Cardiac fibroblast (primary cell): ENCODE measurements around the gene STEAP1B.
A peak's percentile ranks its signal among the peaks of the same experiment; 100 is the strongest.

Experiments
- DNase-seq, 2 donors: peaks; one replicate each; pipeline versions ENCODE4 v3.0.0 to v3.0.0-alpha.2; 2010; ENCODE audit warnings: low read depth in 2 of 2
- H3K4me3 ChIP-seq, 2 donors: replicated peaks in 1 of 2; 1 replicate in 1 of 2; 2 replicates in 1 of 2; pipeline ENCODE4 v1.5.1; 2011; ENCODE audit warnings: low read depth in 2 of 2, low read length in 2 of 2, mild to moderate bottlenecking in 2 of 2, moderate library complexity in 1 of 2
- CTCF ChIP-seq: IDR thresholded peaks from one replicate; pipeline ENCODE4 v1.5.1; 2011; ENCODE audit warnings: low read depth, mild to moderate bottlenecking, low read length, inconsistent platforms

Gene STEAP1B

DNA sequence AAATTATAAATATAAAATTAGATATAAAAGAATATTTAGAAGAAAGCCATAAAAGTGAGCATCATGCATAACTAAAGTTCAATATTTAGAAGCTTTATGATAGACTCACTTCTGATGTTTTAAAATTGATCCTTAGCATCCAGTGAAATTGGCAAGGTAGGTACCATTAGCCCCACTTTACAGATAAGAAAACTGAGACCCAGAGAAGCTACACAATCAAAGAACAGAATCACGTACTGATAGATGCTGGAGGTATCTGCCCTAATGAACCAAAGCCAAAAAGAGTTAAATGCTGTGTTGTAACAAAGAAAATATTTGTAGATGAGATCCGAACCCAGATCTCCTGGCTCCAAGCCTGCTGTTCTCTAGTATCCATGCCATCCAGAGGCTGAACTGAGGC lies 100.4 kb downstream of the STEAP1B start:
- TF ChIP-seq CTCF, result no peak
- no peak overlapping the region for H3K4me3 ChIP-seq

GRCh38 chr7:22399091-22399490 lies 100.9 kb downstream of the STEAP1B start:
- no peak for DNase-seq
- TF ChIP-seq CTCF, result no peak
- H3K4me3 ChIP-seq, result no peak overlapping the region

More for the DNA sequence above, 100.4 kb downstream of the STEAP1B start:
- DNase-seq, result no peak

GRCh38 chr7:22397981-22398380 lies 102.0 kb downstream of the STEAP1B start:
- no peak for DNase-seq
- no peak for TF ChIP-seq CTCF
- H3K4me3 ChIP-seq, result no peak overlapping the region

DNA sequence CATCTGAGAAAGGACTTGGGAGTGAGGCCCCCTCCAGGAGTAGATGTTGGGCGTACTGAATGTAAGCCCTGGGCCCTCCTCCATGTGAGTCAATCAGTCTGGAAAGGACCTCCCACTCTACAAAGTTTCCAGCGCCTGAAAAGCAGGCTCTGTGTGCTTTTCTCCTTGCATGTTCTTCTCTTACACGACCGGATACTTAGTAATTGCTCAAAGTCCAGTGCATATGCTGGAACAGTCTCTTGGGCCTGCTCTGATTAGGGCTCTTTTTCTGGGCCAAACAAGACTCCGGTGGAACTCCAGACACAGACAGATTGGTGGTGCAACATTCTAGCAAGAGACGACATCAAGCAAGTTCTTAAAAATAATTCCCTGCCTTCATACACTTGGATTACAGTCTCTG lies 104.8 kb downstream of the STEAP1B start:
- no peak for DNase-seq
- no peak for TF ChIP-seq CTCF
- H3K4me3 ChIP-seq, result no peak overlapping the region

GRCh38 chr7:22394739-22395138 lies 105.2 kb downstream of the STEAP1B start:
- no peak overlapping the region for H3K4me3 ChIP-seq
- no peak for TF ChIP-seq CTCF
- DNase-seq, result no peak

GRCh38 chr7:22393913-22394729 lies 105.9 kb downstream of the STEAP1B start:
- H3K4me3 ChIP-seq, result no peak overlapping the region
- TF ChIP-seq CTCF, result no peak
- DNase-seq, result peak in 1 of 2 donors; percentile 17
